WI38 (cell line): ENCODE data around the gene TSEN54.

Source experiments
- H3K4me3 ChIP-seq: 2 replicates; pipeline ENCODE4 v1.5.1; 2011; ENCODE audit warnings: low read depth, mild to moderate bottlenecking, control low read depth, low read length
- TF ChIP-seq, protein P1 (sequence below): IDR thresholded peaks from 2 replicates; pipeline ENCODE4 v1.5.1; 2012; ENCODE audit warnings: low read depth, mild to moderate bottlenecking, control low read depth, low read length

The TSEN54 gene

GRCh38 chr17:75570034-75570676, 53.8 kb downstream of the TSEN54 start:
- no peak overlapping the region for H3K4me3 ChIP-seq
- TF ChIP-seq, protein P1, sequence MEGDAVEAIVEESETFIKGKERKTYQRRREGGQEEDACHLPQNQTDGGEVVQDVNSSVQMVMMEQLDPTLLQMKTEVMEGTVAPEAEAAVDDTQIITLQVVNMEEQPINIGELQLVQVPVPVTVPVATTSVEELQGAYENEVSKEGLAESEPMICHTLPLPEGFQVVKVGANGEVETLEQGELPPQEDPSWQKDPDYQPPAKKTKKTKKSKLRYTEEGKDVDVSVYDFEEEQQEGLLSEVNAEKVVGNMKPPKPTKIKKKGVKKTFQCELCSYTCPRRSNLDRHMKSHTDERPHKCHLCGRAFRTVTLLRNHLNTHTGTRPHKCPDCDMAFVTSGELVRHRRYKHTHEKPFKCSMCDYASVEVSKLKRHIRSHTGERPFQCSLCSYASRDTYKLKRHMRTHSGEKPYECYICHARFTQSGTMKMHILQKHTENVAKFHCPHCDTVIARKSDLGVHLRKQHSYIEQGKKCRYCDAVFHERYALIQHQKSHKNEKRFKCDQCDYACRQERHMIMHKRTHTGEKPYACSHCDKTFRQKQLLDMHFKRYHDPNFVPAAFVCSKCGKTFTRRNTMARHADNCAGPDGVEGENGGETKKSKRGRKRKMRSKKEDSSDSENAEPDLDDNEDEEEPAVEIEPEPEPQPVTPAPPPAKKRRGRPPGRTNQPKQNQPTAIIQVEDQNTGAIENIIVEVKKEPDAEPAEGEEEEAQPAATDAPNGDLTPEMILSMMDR: no peak

GRCh38 chr17:75570772-75571171, 54.4 kb downstream of the TSEN54 start:
- no peak overlapping the region for H3K4me3 ChIP-seq
- TF ChIP-seq, protein P1: no peak

DNA sequence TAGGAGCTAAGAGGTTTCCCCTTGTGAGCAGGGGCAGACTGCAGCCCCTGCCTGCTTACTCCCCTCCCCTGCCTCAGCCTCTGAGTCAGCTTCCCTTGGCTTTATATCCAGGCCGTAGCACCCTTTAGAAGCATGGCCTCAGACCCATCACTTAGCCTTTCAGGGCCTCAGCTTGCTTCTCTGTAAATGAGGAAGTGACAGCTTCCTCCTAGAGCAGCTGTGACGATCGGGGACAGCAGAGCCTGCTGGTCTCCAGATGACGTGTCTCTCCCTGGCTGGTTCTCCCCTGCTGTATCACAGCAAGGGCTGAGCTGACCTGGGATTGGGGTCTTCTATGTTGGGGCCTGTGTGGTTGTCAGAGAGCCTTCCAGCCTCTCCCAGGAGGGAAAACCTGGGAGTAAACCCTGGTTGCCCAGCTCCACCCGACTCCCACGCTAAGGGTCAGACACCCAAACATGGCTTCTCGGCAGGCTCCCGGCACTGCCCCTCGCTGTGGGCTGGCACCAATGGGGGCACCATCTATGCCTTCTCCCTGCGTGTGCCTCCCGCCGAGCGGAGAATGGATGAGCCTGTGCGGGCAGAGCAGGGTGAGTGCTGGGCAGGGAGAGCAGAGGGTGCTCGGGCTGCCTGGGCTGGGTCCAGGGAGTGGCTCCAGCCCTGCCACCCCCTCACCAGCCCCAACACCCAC, 55.0 kb downstream of the TSEN54 start:
- TF ChIP-seq, protein P1: no peak
- no peak overlapping the region for H3K4me3 ChIP-seq

DNA sequence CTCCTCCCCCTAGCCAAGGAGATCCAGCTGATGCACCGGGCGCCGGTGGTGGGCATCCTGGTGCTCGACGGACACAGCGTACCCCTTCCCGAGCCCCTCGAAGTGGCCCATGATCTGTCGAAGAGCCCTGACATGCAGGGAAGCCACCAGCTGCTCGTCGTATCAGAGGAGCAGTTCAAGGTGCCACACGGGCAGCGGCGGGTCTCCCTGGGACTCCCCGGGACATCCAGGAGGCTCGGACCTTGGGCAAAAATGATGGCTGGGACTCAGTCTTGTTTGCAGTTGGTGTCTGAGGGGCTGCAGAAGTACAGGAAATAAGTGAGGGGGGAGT, 55.5 kb downstream of the TSEN54 start:
- TF ChIP-seq, protein P1: no peak
- no peak overlapping the region for H3K4me3 ChIP-seq

- TF ChIP-seq, protein P1: no peak
- no peak overlapping the region for H3K4me3 ChIP-seq
Observed at GRCh38 chr17:75572713-75573539, 56.6 kb downstream of the TSEN54 start.

- TF ChIP-seq, protein P1: no peak
Observed at GRCh38 chr17:75573540-75573957, 57.2 kb downstream of the TSEN54 start.

DNA sequence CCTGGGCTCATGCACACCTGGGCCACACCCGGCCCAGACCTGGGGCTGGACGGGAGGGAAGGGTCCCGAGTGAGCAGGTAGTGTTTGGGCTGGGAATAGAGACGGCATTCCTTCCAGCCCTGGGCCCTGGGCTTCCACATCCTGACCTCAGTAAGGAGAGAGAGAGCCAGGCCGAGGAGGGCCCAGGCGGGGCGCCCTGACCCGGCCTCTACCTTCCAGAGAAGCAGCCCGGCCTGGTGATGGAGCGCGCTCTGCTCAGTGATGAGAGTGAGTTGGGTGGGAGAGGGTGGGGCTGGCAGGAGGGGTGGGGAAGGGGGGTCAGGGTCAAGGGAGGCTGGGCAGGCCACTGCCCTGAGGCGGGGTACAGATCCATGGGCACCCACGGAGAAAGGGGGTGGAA, 57.7 kb downstream of the TSEN54 start:
- H3K4me3 ChIP-seq: no peak overlapping the region
- TF ChIP-seq, protein P1: no peak

More at GRCh38 chr17:75573540-75573957, 57.2 kb downstream of the TSEN54 start:
- H3K4me3 ChIP-seq: no peak overlapping the region
